Keratinocyte (primary cell): ENCODE data around the gene E2F8. TPM values are rescaled to one million over a fixed set of nuclear protein-coding genes. Genes with fewer than 3 reads are reported as not detected.

ENCODE experiments used
- DNase-seq: peaks from one replicate; pipeline ENCODE4 v3.0.0-alpha.2; 2011; ENCODE audit warnings: low read depth, missing footprints, low spot score
- FAIRE-seq: peaks from 2 replicates; lab custom pipeline; 2011; peaks lifted over from hg19 to GRCh38; lab: Jason Lieb, UNC
- H2AFZ ChIP-seq: 2 replicates; pipeline ENCODE4 v1.6.0; 2012; ENCODE audit warnings: low read length, control low read depth, inconsistent platforms; ENCODE audit not compliant: control insufficient read depth
- H3K27ac ChIP-seq: 2 replicates; pipeline ENCODE4 v1.5.1; 2011; ENCODE audit warnings: low read length; ENCODE audit not compliant: control insufficient read depth, insufficient read depth
- H3K27me3 ChIP-seq: 3 replicates; pipeline ENCODE4 v1.6.0; 2011; ENCODE audit warnings: low read length; ENCODE audit not compliant: control insufficient read depth, insufficient read depth; ENCODE audit errors: extremely low read depth
- H3K36me3 ChIP-seq, 2 experiments: 2 replicates in 1 of 2; 3 replicates in 1 of 2; pipeline ENCODE4 v1.5.1; 2011; ENCODE audit warnings: low read length in 2 of 2, mild to moderate bottlenecking in 1 of 2; ENCODE audit not compliant: control insufficient read depth in 2 of 2, insufficient read depth in 2 of 2; ENCODE audit errors: extremely low read depth in 1 of 2
- H3K4me1 ChIP-seq: 3 replicates; pipeline ENCODE4 v1.5.1; 2011; ENCODE audit warnings: low read length; ENCODE audit not compliant: control insufficient read depth, insufficient read depth; ENCODE audit errors: extremely low read depth
- H3K4me2 ChIP-seq: 3 replicates; pipeline ENCODE4 v1.6.0; 2011; ENCODE audit warnings: low read depth, low read length; ENCODE audit not compliant: control insufficient read depth, insufficient read depth; ENCODE audit errors: extremely low read depth
- H3K4me3 ChIP-seq, 3 experiments: fragments of 200-600 bp in 1 of 3; sonication (generic) in 1 of 3; 2 replicates in 2 of 3; 3 replicates in 1 of 3; pipeline ENCODE4 v1.5.1; 2011 to 2016; ENCODE audit warnings: low read length in 3 of 3, mild to moderate bottlenecking in 3 of 3, control low read depth in 2 of 3, inconsistent platforms in 1 of 3, low read depth in 1 of 3, mixed read lengths in 1 of 3, mixed run types in 1 of 3, moderate library complexity in 1 of 3; ENCODE audit not compliant: control insufficient read depth in 2 of 3, insufficient read depth in 2 of 3; ENCODE audit errors: extremely low read depth in 1 of 3
- H3K79me2 ChIP-seq: 2 replicates; pipeline ENCODE4 v1.6.0; 2012; ENCODE audit warnings: low read length; ENCODE audit not compliant: control insufficient read depth, insufficient read depth
- H3K9ac ChIP-seq: 3 replicates; pipeline ENCODE4 v1.6.0; 2011; ENCODE audit warnings: low read length; ENCODE audit not compliant: control insufficient read depth, insufficient read depth; ENCODE audit errors: extremely low read depth
- H3K9me1 ChIP-seq: 3 replicates; pipeline ENCODE4 v1.6.0; 2011; ENCODE audit warnings: low read length; ENCODE audit not compliant: control insufficient read depth, insufficient read depth; ENCODE audit errors: extremely low read depth
- H3K9me3 ChIP-seq: 2 replicates; pipeline ENCODE4 v1.5.1; 2012; ENCODE audit warnings: low read depth, low read length; ENCODE audit not compliant: control insufficient read depth
- H4K20me1 ChIP-seq: 3 replicates; pipeline ENCODE4 v1.6.0; 2011; ENCODE audit warnings: low read length; ENCODE audit not compliant: control insufficient read depth, insufficient read depth; ENCODE audit errors: extremely low read depth
- CTCF ChIP-seq, 3 experiments: IDR thresholded peaks in 1 of 3; conservative IDR thresholded peaks in 1 of 3; optimal IDR thresholded peaks in 1 of 3; 2 replicates in 2 of 3; 3 replicates in 1 of 3; pipeline versions ENCODE3 to v1.5.1; 2011; ENCODE audit warnings: low read length in 3 of 3, mild to moderate bottlenecking in 3 of 3, moderate library complexity in 2 of 3, control low read depth in 1 of 3, inconsistent platforms in 1 of 3; ENCODE audit not compliant: insufficient read depth in 2 of 3; ENCODE audit errors: extremely low read depth in 1 of 3
- EZH2 ChIP-seq: IDR thresholded peaks from one replicate; pipeline ENCODE4 v1.6.1; 2012; ENCODE audit warnings: inconsistent platforms, mild to moderate bottlenecking, low read length, moderate library complexity
- dilution Hi-C: fragments of 300-500 bp; cut with MboI; formaldehyde crosslinking; loops from one replicate; pipeline ENCODE4 v1.7.0; 2020; ENCODE audit warnings: low sequenced_read_pairs; ENCODE audit not compliant: extremely low pct_ligation_motif_present
- polyA plus RNA-seq, 5 experiments: library from polyadenylated mRNA; depleted of rRNA in 3 of 5; stranded (reverse) in 3 of 5; stranded (forward) in 1 of 5; unstranded in 1 of 5; fragments of >200 nt; gene quantifications; 1 replicate in 1 of 5; 2 replicates in 3 of 5; 3 replicates in 1 of 5; pipeline versions ENCODE4 v1.2.1 to v1.2.3, GENCODE V29; 2011 to 2012; ENCODE audit warnings: missing spikeins in 2 of 5, low read depth in 1 of 5, low replicate concordance in 1 of 5

E2F8 gene
- polyA plus RNA-seq, 1 donor (not counting 4 experiments of a cell fraction or from before 2014, with no cell fraction given): 2.0 TPM

GRCh38 chr11:19284881-19285280 lies 44.1 kb upstream of the E2F8 start:
- H3K27me3 ChIP-seq: no peaks in the 10 kb centered on the region
- FAIRE-seq (no peak), DNase-seq (no peak)
- dilution Hi-C loops: no loop called here
- H3K79me2 ChIP-seq: no peaks in the 10 kb centered on the region
- no peaks in the 10 kb centered on the region for H3K9me1 ChIP-seq
- no peak overlapping the region for H3K27ac ChIP-seq
- no peak overlapping the region for H3K4me2 ChIP-seq
- no peak overlapping the region for H3K9ac ChIP-seq
- no peaks in the 10 kb centered on the region for H4K20me1 ChIP-seq
- H3K4me1 ChIP-seq: no peaks in the 10 kb centered on the region
- H3K9me3 ChIP-seq: no peaks in the 10 kb centered on the region
- H3K4me3 ChIP-seq: no peak overlapping the region
- H2AFZ ChIP-seq: no peak overlapping the region
- no peaks in the 10 kb centered on the region for H3K36me3 ChIP-seq
- TF ChIP-seq EZH2: no peak
- TF ChIP-seq CTCF (optimal IDR thresholded peaks at IDR 0.05 in 1 of 3, IDR thresholded peaks at IDR 0.05 in 1 of 3, conservative IDR thresholded peaks at IDR 0.05 in 1 of 3; ENCODE audit: extremely low read depth in 1 of 3, insufficient read depth in 2 of 3, low read length in 3 of 3): no peak

GRCh38 chr11:19283991-19284390 lies 43.2 kb upstream of the E2F8 start:
- H3K4me1 ChIP-seq: no peaks in the 10 kb centered on the region
- H3K27ac ChIP-seq: no peak overlapping the region
- no peak for DNase-seq
- no peaks in the 10 kb centered on the region for H3K27me3 ChIP-seq
- H4K20me1 ChIP-seq: no peaks in the 10 kb centered on the region
- H3K36me3 ChIP-seq: no peaks in the 10 kb centered on the region
- H3K4me3 ChIP-seq: no peak overlapping the region
- no peaks in the 10 kb centered on the region for H3K79me2 ChIP-seq
- TF ChIP-seq EZH2 (no peak), CTCF (optimal IDR thresholded peaks at IDR 0.05 in 1 of 3, IDR thresholded peaks at IDR 0.05 in 1 of 3, conservative IDR thresholded peaks at IDR 0.05 in 1 of 3; ENCODE audit: extremely low read depth in 1 of 3, insufficient read depth in 2 of 3, low read length in 3 of 3) (no peak)
- no peak overlapping the region for H3K9ac ChIP-seq
- H2AFZ ChIP-seq: no peak overlapping the region
- no peaks in the 10 kb centered on the region for H3K9me3 ChIP-seq
- H3K4me2 ChIP-seq: no peak overlapping the region
- dilution Hi-C loops: no loop called here
- no peaks in the 10 kb centered on the region for H3K9me1 ChIP-seq
- no peak for FAIRE-seq
